Measurements from ENCODE around the gene CREB3L2. TPM values are rescaled to one million over a fixed set of nuclear protein-coding genes. Genes with fewer than 3 reads are reported as not detected.

Gene CREB3L2
- total and polyA plus RNA-seq, 2 of the 13 experiments (the other 11 are each of a cell fraction or from before 2014, with no cell fraction given): 22.1 to 41.1 TPM

DNA sequence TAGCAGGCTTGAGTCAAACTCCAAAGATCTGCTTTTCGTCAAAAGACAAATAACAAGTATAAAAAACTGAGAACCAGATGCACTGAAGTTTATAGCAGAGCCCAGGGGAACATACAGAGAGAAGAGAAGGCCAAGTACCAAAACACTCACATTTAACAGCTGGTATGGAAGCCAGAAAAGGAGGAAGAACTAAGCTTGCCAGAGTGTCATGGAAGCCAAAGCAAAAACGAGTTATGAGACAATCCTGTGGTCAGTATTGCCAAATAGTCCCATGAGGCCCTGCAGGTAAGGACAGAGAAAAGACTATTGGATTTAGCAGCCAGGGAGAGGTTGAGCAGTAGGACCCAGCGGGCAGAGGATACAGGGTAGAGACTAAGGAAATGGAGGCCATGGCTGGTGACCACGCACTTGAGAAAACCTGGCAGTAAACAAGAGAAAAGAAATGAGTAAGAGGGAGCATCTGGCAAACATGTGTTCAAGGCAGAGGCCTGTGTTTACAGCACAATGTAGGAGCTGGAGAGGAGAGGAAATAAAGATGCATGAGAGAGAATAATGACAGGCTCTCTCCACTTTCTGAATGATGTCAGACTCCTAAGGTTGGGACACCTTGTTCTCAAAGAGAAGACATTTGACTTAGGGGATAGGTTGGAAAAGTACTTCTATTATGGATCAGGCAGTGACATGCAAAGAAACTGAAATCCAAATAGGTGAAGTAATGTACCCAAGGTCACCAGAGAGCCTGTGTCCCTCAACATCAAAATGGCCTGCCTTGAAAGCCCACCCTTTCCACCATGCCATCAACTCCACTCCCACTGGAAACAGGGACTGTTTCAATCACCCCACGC is 9.1 kb downstream of the CREB3L2 start (continued):
- no peak for TF ChIP-seq ZNF772 (CRISPR knock-in tag; IDR thresholded peaks at IDR 0.05)
- TF ChIP-seq HOXA3 (CRISPR knock-in tag; IDR thresholded peaks at IDR 0.05): peak; percentile 43; the same call in 1 of the 2 replicates
- TF ChIP-seq ZMYM3 (CRISPR knock-in tag; IDR thresholded peaks at IDR 0.05): peak; percentile 82
- TF ChIP-seq ZNF564 (CRISPR knock-in tag; IDR thresholded peaks at IDR 0.05): no peak
- no peak for TF ChIP-seq TOPORS (CRISPR knock-in tag; IDR thresholded peaks at IDR 0.05)
- TF ChIP-seq, protein P1, sequence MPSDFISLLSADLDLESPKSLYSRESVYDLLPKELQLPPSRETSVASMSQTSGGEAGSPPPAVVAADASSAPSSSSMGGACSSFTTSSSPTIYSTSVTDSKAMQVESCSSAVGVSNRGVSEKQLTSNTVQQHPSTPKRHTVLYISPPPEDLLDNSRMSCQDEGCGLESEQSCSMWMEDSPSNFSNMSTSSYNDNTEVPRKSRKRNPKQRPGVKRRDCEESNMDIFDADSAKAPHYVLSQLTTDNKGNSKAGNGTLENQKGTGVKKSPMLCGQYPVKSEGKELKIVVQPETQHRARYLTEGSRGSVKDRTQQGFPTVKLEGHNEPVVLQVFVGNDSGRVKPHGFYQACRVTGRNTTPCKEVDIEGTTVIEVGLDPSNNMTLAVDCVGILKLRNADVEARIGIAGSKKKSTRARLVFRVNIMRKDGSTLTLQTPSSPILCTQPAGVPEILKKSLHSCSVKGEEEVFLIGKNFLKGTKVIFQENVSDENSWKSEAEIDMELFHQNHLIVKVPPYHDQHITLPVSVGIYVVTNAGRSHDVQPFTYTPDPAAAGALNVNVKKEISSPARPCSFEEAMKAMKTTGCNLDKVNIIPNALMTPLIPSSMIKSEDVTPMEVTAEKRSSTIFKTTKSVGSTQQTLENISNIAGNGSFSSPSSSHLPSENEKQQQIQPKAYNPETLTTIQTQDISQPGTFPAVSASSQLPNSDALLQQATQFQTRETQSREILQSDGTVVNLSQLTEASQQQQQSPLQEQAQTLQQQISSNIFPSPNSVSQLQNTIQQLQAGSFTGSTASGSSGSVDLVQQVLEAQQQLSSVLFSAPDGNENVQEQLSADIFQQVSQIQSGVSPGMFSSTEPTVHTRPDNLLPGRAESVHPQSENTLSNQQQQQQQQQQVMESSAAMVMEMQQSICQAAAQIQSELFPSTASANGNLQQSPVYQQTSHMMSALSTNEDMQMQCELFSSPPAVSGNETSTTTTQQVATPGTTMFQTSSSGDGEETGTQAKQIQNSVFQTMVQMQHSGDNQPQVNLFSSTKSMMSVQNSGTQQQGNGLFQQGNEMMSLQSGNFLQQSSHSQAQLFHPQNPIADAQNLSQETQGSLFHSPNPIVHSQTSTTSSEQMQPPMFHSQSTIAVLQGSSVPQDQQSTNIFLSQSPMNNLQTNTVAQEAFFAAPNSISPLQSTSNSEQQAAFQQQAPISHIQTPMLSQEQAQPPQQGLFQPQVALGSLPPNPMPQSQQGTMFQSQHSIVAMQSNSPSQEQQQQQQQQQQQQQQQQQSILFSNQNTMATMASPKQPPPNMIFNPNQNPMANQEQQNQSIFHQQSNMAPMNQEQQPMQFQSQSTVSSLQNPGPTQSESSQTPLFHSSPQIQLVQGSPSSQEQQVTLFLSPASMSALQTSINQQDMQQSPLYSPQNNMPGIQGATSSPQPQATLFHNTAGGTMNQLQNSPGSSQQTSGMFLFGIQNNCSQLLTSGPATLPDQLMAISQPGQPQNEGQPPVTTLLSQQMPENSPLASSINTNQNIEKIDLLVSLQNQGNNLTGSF (CRISPR knock-in tag; IDR thresholded peaks at IDR 0.05): no peak
- no peak for TF ChIP-seq NFIB (CRISPR knock-in tag; IDR thresholded peaks at IDR 0.05; ENCODE audit: borderline replicate concordance)
- TF ChIP-seq FLYWCH1 (CRISPR knock-in tag; IDR thresholded peaks at IDR 0.05): no peak
- no peak for TF ChIP-seq LCORL (IDR thresholded peaks at IDR 0.05)
- no peak for TF ChIP-seq LCORL (CRISPR knock-in tag; IDR thresholded peaks at IDR 0.05)
- TF ChIP-seq ZNF775 (CRISPR knock-in tag; IDR thresholded peaks at IDR 0.05; ENCODE audit: borderline replicate concordance): no peak
- no peak for TF ChIP-seq YEATS2 (CRISPR knock-in tag; IDR thresholded peaks at IDR 0.05; ENCODE audit: borderline replicate concordance)
- TF ChIP-seq ZNF329 (CRISPR knock-in tag; IDR thresholded peaks at IDR 0.05; ENCODE audit: low read depth): no peak
- TF ChIP-seq ZNF20 (CRISPR knock-in tag; IDR thresholded peaks at IDR 0.05): no peak
- TF ChIP-seq ZFY (CRISPR knock-in tag; IDR thresholded peaks at IDR 0.05): peak; percentile 47; the same call in 1 of the 2 replicates
- TF ChIP-seq, protein P2, sequence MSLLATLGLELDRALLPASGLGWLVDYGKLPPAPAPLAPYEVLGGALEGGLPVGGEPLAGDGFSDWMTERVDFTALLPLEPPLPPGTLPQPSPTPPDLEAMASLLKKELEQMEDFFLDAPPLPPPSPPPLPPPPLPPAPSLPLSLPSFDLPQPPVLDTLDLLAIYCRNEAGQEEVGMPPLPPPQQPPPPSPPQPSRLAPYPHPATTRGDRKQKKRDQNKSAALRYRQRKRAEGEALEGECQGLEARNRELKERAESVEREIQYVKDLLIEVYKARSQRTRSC (CRISPR knock-in tag; IDR thresholded peaks at IDR 0.05; ENCODE audit: low read depth): no peak
- peak; percentile 93 for TF ChIP-seq ZNF644 (CRISPR knock-in tag; IDR thresholded peaks at IDR 0.05; ENCODE audit: low read depth)
- TF ChIP-seq SOX13 (IDR thresholded peaks at IDR 0.05): no peak
- TF ChIP-seq SOX13 (CRISPR knock-in tag; conservative IDR thresholded peaks at IDR 0.05 in 1 of 2, IDR thresholded peaks at IDR 0.05 in 1 of 2): no peak; a peak in 1 of 4 replicates
- TF ChIP-seq GTF3A (CRISPR knock-in tag; conservative IDR thresholded peaks at IDR 0.05): no peak
- peak; percentile 4; the same call in 1 of the 2 replicates for TF ChIP-seq FOXK2 (IDR thresholded peaks at IDR 0.05)
- TF ChIP-seq GPN1 (CRISPR knock-in tag; IDR thresholded peaks at IDR 0.05; ENCODE audit: borderline replicate concordance): no peak
- no peak for TF ChIP-seq DR1 (CRISPR knock-in tag; IDR thresholded peaks at IDR 0.05)
- no peak for TF ChIP-seq ZNF619 (CRISPR knock-in tag; IDR thresholded peaks at IDR 0.05)
- TF ChIP-seq, protein P3, sequence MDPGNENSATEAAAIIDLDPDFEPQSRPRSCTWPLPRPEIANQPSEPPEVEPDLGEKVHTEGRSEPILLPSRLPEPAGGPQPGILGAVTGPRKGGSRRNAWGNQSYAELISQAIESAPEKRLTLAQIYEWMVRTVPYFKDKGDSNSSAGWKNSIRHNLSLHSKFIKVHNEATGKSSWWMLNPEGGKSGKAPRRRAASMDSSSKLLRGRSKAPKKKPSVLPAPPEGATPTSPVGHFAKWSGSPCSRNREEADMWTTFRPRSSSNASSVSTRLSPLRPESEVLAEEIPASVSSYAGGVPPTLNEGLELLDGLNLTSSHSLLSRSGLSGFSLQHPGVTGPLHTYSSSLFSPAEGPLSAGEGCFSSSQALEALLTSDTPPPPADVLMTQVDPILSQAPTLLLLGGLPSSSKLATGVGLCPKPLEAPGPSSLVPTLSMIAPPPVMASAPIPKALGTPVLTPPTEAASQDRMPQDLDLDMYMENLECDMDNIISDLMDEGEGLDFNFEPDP (CRISPR knock-in tag; conservative IDR thresholded peaks at IDR 0.05): 0 out of 2 replicates have a peak, but pooled peaks have one; percentile 56
